ENCODE data around the gene NSUN2. TPM values are rescaled to one million over a fixed set of nuclear protein-coding genes. Genes with fewer than 3 reads are reported as not detected.
"Not testable (repeated sequence)": the region's sequence is repeated elsewhere in the genome, so short reads cannot be mapped to it uniquely, and the experiment has no call there.

The NSUN2 gene
- total RNA-seq, 1 experiment from 2014 or later: 155 TPM

DNA sequence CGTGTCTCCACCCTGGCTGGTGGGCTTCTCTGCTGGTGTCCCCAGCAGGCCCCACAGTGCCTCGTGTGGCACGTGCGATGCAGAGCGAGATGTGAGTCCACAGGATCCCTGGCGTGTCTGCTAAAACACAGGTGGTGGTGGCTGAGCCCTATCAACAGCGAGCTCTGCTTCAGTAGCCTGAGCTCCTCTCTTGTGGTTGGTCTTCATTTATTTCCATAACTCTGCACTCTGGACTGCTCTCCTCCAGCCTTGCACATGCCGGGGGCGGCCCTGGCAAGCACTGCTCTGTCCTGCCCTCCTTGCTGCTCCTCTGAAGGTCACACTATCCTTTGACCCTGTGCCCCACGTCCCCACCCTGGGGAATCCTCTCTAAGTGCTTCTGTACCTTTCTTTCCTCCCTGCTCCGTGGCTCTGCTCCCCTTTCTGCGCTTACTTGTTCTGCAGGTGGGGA, 59.2 kb downstream of the NSUN2 start:
- intact Hi-C loops (cut with micrococcal nuclease; ENCODE audit: unreplicated experiment): no loop called here
- Histone ChIP-seq H3K9me3 (ENCODE audit: insufficient read depth, low read depth) (no peaks in the 10 kb centered on the region), H3K4me3 (no peak overlapping the region), H2AFZ (no peak overlapping the region), H3K4me1 (replicated peaks; ENCODE audit: insufficient read depth) (no peaks in the 10 kb centered on the region), H3K9me2 (ENCODE audit: insufficient read depth) (no peaks in the 10 kb centered on the region), H3F3A (ENCODE audit: insufficient read depth, low read depth) (no peaks in the 10 kb centered on the region), H4K20me1 (ENCODE audit: insufficient read depth) (no peaks in the 10 kb centered on the region), H3K79me2 (ENCODE audit: low read depth) (no peaks in the 10 kb centered on the region), H3K27ac (no peak overlapping the region), H3K27me3 (ENCODE audit: insufficient read depth, low read depth) (peaks cover 63% of the 10 kb centered on the region), H3K36me3 (ENCODE audit: low read depth) (no peaks in the 10 kb centered on the region), H3K4me2 (no peak overlapping the region)
- ChIA-PET CTCF (no interaction called here), POLR2A (ENCODE audit: unreplicated experiment) (no interaction called here)
- DNase-seq: no peak
- BruUV-seq (replicated peaks): no TSS peak
- TF ChIP-seq EZH2 (IDR thresholded peaks at IDR 0.05; ENCODE audit: low read depth): no peak
- TF ChIP-seq, protein P1, sequence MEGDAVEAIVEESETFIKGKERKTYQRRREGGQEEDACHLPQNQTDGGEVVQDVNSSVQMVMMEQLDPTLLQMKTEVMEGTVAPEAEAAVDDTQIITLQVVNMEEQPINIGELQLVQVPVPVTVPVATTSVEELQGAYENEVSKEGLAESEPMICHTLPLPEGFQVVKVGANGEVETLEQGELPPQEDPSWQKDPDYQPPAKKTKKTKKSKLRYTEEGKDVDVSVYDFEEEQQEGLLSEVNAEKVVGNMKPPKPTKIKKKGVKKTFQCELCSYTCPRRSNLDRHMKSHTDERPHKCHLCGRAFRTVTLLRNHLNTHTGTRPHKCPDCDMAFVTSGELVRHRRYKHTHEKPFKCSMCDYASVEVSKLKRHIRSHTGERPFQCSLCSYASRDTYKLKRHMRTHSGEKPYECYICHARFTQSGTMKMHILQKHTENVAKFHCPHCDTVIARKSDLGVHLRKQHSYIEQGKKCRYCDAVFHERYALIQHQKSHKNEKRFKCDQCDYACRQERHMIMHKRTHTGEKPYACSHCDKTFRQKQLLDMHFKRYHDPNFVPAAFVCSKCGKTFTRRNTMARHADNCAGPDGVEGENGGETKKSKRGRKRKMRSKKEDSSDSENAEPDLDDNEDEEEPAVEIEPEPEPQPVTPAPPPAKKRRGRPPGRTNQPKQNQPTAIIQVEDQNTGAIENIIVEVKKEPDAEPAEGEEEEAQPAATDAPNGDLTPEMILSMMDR (conservative IDR thresholded peaks at IDR 0.05): no peak

DNA sequence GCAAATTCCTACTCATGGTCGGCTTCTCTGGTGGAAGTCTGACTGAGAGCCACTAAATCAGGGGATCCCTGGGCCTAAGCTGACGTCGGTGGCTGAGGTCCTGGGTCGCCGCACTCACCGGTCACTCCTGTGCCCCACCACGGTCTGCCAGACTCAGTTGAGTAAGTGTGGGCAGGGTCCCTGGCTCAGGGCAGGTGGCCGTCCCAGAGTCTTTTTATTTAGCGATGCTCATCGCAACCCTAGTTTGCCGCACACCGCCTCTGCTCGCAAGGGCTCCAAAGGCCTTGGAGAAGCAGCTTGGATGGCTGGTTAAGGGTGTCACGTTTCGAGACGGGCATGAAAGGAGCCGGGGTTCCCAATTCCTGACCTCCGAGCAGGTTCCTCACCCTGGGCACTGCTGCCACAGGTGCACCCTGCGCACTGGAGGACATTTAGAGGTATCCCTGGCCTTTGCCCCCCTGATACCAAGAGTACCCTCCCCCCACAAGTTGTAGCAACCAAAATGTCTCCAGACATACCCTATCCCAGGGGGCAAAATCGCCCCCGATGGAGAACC, 59.9 kb downstream of the NSUN2 start:
- H3K4me1 ChIP-seq (replicated peaks; ENCODE audit: insufficient read depth): no peaks in the 10 kb centered on the region
- ChIA-PET POLR2A (ENCODE audit: unreplicated experiment) (no interaction called here), CTCF (no interaction called here)
- TF ChIP-seq EZH2 (IDR thresholded peaks at IDR 0.05; ENCODE audit: low read depth): no peak
- TF ChIP-seq, protein P1 (conservative IDR thresholded peaks at IDR 0.05): no peak
- no peaks in the 10 kb centered on the region for H3F3A ChIP-seq (ENCODE audit: insufficient read depth, low read depth)
- no TSS peak for BruUV-seq (replicated peaks)
- H3K36me3 ChIP-seq (ENCODE audit: low read depth): no peaks in the 10 kb centered on the region
- H3K79me2 ChIP-seq (ENCODE audit: low read depth): no peaks in the 10 kb centered on the region
- no peak overlapping the region for H2AFZ ChIP-seq
- no peak overlapping the region for H3K4me2 ChIP-seq
- H3K9me2 ChIP-seq (ENCODE audit: insufficient read depth): no peaks in the 10 kb centered on the region
- no peak for DNase-seq
- H3K27ac ChIP-seq: no peak overlapping the region
- H3K27me3 ChIP-seq (ENCODE audit: insufficient read depth, low read depth): peaks cover 62% of the 10 kb centered on the region
- H3K9me3 ChIP-seq (ENCODE audit: insufficient read depth, low read depth): no peaks in the 10 kb centered on the region
- H4K20me1 ChIP-seq (ENCODE audit: insufficient read depth): no peaks in the 10 kb centered on the region
- intact Hi-C loops (cut with micrococcal nuclease; ENCODE audit: unreplicated experiment): no loop called here
- no peak overlapping the region for H3K4me3 ChIP-seq

DNA sequence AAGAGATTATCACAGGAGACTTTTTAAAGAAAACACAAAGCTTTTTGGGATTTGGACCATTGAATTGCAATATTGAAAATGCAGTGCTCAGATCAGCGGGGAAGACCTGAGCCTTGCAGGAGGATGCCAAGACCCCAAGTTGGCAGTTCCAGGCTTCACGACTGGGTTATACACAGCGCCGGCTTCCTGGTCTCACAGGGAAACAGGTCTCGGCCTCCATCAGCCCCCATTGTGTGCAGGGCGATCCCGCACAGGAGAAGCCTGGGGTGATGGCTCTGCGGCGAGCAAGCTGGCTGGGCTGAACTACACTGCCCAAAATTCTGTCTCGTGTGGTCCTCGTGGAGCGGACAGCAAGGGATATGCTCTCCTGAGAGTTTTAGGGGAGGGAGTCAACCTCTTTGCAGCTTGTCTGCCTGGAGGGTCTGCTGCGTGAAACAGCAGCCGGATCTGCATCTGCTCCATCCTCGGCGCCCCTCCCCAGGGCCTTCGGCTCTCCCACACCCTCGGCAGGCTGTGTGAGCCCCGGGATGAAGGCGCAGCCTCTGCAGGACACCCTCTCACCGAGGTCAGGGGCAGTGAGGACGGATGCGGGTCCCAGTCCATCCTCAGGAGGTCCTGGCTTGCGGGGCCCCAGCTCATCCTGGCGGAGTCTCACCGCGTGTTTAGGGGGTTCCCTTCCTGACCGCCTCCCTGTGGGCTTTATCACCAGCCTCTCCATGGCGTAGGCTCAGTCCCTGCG, 60.6 kb downstream of the NSUN2 start:
- no peaks in the 10 kb centered on the region for H3K36me3 ChIP-seq (ENCODE audit: low read depth)
- no peak for DNase-seq
- H3K9me2 ChIP-seq (ENCODE audit: insufficient read depth): no peaks in the 10 kb centered on the region
- no peak overlapping the region for H3K4me3 ChIP-seq
- intact Hi-C loops (cut with micrococcal nuclease; ENCODE audit: unreplicated experiment): no loop called here
- H3K4me2 ChIP-seq: no peak overlapping the region
- CTCF ChIA-PET: no interaction called here
- H4K20me1 ChIP-seq (ENCODE audit: insufficient read depth): no peaks in the 10 kb centered on the region
- no peaks in the 10 kb centered on the region for H3F3A ChIP-seq (ENCODE audit: insufficient read depth, low read depth)
- BruUV-seq (replicated peaks): no TSS peak
- H2AFZ ChIP-seq: no peak overlapping the region
- H3K27ac ChIP-seq: no peak overlapping the region
- TF ChIP-seq, protein P1 (conservative IDR thresholded peaks at IDR 0.05): no peak
- TF ChIP-seq EZH2 (IDR thresholded peaks at IDR 0.05; ENCODE audit: low read depth): no peak
- H3K9me3 ChIP-seq (ENCODE audit: insufficient read depth, low read depth): no peaks in the 10 kb centered on the region
- no peaks in the 10 kb centered on the region for H3K4me1 ChIP-seq (replicated peaks; ENCODE audit: insufficient read depth)
- POLR2A ChIA-PET (ENCODE audit: unreplicated experiment): no interaction called here
- H3K27me3 ChIP-seq (ENCODE audit: insufficient read depth, low read depth): peaks cover 62% of the 10 kb centered on the region
- no peaks in the 10 kb centered on the region for H3K79me2 ChIP-seq (ENCODE audit: low read depth)

DNA sequence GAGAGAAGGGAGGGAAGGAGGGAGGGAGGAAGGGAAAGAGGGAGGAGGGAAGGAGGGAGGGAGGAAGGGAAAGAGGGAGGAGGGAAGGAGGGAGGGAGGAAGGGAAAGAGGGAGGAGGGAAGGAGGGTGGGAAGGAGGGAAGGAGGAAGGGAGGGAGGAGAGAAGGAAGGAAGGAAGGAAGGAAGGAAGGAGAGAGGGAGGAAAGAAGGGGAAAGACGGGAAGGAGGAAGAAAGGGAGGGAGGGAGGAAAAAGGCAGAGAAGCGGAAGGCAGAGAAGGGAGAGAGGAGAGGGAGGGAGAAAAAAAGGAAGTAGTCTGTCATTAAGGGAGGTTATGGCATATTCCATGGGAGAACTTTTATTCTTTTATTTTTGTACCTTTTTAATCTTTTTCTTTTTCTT, 61.2 kb downstream of the NSUN2 start:
- H3K4me3 ChIP-seq; DNase-seq; H3K36me3 ChIP-seq (ENCODE audit: low read depth); H3K9me3 ChIP-seq (ENCODE audit: insufficient read depth, low read depth); H3K27ac ChIP-seq; H3K4me2 ChIP-seq; BruUV-seq (replicated peaks); intact Hi-C loops (cut with micrococcal nuclease; ENCODE audit: unreplicated experiment); H3K4me1 ChIP-seq (replicated peaks; ENCODE audit: insufficient read depth); CTCF ChIA-PET; H3F3A ChIP-seq (ENCODE audit: insufficient read depth, low read depth); H4K20me1 ChIP-seq (ENCODE audit: insufficient read depth); H2AFZ ChIP-seq; H3K79me2 ChIP-seq (ENCODE audit: low read depth); H3K9me2 ChIP-seq (ENCODE audit: insufficient read depth); POLR2A ChIA-PET (ENCODE audit: unreplicated experiment): not testable (repeated sequence)
- peaks cover 66% of the 10 kb centered on the region for H3K27me3 ChIP-seq (ENCODE audit: insufficient read depth, low read depth)
